Muscle layer of duodenum (tissue), 2 donors: ENCODE results near the gene DUSP22.
"Not testable (repeated sequence)": the region's sequence is repeated elsewhere in the genome, so short reads cannot be mapped to it uniquely, and the experiment has no call there.

ENCODE experiments used
- H3K27ac ChIP-seq: one replicate; pipeline ENCODE4 v1.7.0; 2013; ENCODE audit warnings: mild to moderate bottlenecking, low read length
- H3K27me3 ChIP-seq: one replicate; pipeline ENCODE4 v1.7.0; 2013; ENCODE audit warnings: low read depth, mild to moderate bottlenecking, control low read depth, low read length
- H3K36me3 ChIP-seq, 2 donors: one replicate each; pipeline ENCODE4 v1.7.0; 2013; ENCODE audit warnings: low read length in 2 of 2, control low read depth in 1 of 2, mild to moderate bottlenecking in 1 of 2; ENCODE audit not compliant: insufficient read depth in 2 of 2, control insufficient read depth in 1 of 2
- H3K4me1 ChIP-seq, 2 donors: one replicate each; pipeline ENCODE4 v1.7.0; 2013; ENCODE audit warnings: low read length in 2 of 2, mild to moderate bottlenecking in 2 of 2, control low read depth in 1 of 2, moderate library complexity in 1 of 2; ENCODE audit not compliant: insufficient read depth in 2 of 2, control insufficient read depth in 1 of 2
- H3K4me3 ChIP-seq, 2 donors: one replicate each; pipeline ENCODE4 v1.7.0; 2013; ENCODE audit warnings: low read length in 2 of 2, low read depth in 1 of 2, mild to moderate bottlenecking in 1 of 2
- H3K9me3 ChIP-seq, 2 donors: one replicate each; pipeline ENCODE4 v1.7.0; 2013; ENCODE audit warnings: low read length in 2 of 2, control low read depth in 1 of 2, mild to moderate bottlenecking in 1 of 2; ENCODE audit not compliant: control insufficient read depth in 1 of 2
- donor health status: healthy.

The DUSP22 gene

GRCh38 chr6:366389-367297, 74.4 kb downstream of the DUSP22 start:
- H3K36me3 ChIP-seq: no peaks in the 10 kb centered on the region
- H3K27ac ChIP-seq: no peak overlapping the region
- no peaks in the 10 kb centered on the region for H3K4me1 ChIP-seq
- H3K4me3 ChIP-seq: no peak overlapping the region
- H3K9me3 ChIP-seq: no peaks in the 10 kb centered on the region
- H3K27me3 ChIP-seq: no peaks in the 10 kb centered on the region

- H3K27me3 ChIP-seq: no peaks in the 10 kb centered on the region
- no peak overlapping the region for H3K4me3 ChIP-seq
- no peaks in the 10 kb centered on the region for H3K9me3 ChIP-seq
- no peaks in the 10 kb centered on the region for H3K36me3 ChIP-seq
- no peaks in the 10 kb centered on the region for H3K4me1 ChIP-seq
- no peak overlapping the region for H3K27ac ChIP-seq
Observed at GRCh38 chr6:367298-367794, 75.1 kb downstream of the DUSP22 start.

GRCh38 chr6:367891-368630, 75.8 kb downstream of the DUSP22 start:
- H3K27me3 ChIP-seq: no peaks in the 10 kb centered on the region
- no peaks in the 10 kb centered on the region for H3K4me1 ChIP-seq
- no peaks in the 10 kb centered on the region for H3K36me3 ChIP-seq
- no peak overlapping the region for H3K27ac ChIP-seq
- no peak overlapping the region for H3K4me3 ChIP-seq
- H3K9me3 ChIP-seq: no peaks in the 10 kb centered on the region

GRCh38 chr6:369559-370431, 77.5 kb downstream of the DUSP22 start:
- Histone ChIP-seq H3K27ac (no peak overlapping the region), H3K36me3 (no peaks in the 10 kb centered on the region), H3K27me3 (peaks cover under 1% of the 10 kb centered on the region), H3K9me3 (no peaks in the 10 kb centered on the region), H3K4me1 (peaks cover 0 to 4% of the 10 kb centered on the region in 2 donors), H3K4me3 (no peak overlapping the region)

- peaks cover 5% of the 10 kb centered on the region for H3K27me3 ChIP-seq
- H3K4me1 ChIP-seq: peaks cover 0 to 4% of the 10 kb centered on the region in 2 donors
- H3K36me3 ChIP-seq: no peaks in the 10 kb centered on the region
- H3K27ac ChIP-seq: no peak overlapping the region
- H3K4me3 ChIP-seq: no peak overlapping the region
- H3K9me3 ChIP-seq: no peaks in the 10 kb centered on the region
Observed at GRCh38 chr6:370555-370954, 78.3 kb downstream of the DUSP22 start.

GRCh38 chr6:371851-372250, 79.6 kb downstream of the DUSP22 start:
- not testable (repeated sequence) for H3K27ac ChIP-seq, H3K9me3 ChIP-seq, H3K36me3 ChIP-seq, H3K27me3 ChIP-seq, H3K4me1 ChIP-seq, H3K4me3 ChIP-seq

GRCh38 chr6:372336-372911, 80.1 kb downstream of the DUSP22 start:
- no peak overlapping the region for H3K4me3 ChIP-seq
- no peaks in the 10 kb centered on the region for H3K9me3 ChIP-seq
- H3K27me3 ChIP-seq: peaks cover 5% of the 10 kb centered on the region
- H3K27ac ChIP-seq: no peak overlapping the region
- H3K4me1 ChIP-seq: peaks cover 0 to 4% of the 10 kb centered on the region in 2 donors
- H3K36me3 ChIP-seq: no peaks in the 10 kb centered on the region

GRCh38 chr6:373031-373430, 80.7 kb downstream of the DUSP22 start:
- Histone ChIP-seq H3K9me3 (no peaks in the 10 kb centered on the region), H3K4me1 (peaks cover 0 to 4% of the 10 kb centered on the region in 2 donors), H3K27ac (no peak overlapping the region), H3K4me3 (no peak overlapping the region), H3K27me3 (peaks cover 5% of the 10 kb centered on the region), H3K36me3 (no peaks in the 10 kb centered on the region)

GRCh38 chr6:373773-374724, 81.8 kb downstream of the DUSP22 start:
- no peaks in the 10 kb centered on the region for H3K36me3 ChIP-seq
- H3K9me3 ChIP-seq: no peaks in the 10 kb centered on the region
- H3K4me3 ChIP-seq: no peak overlapping the region
- H3K27ac ChIP-seq: no peak overlapping the region
- peaks cover 0 to 4% of the 10 kb centered on the region in 2 donors for H3K4me1 ChIP-seq
- peaks cover 5% of the 10 kb centered on the region for H3K27me3 ChIP-seq

- H3K36me3 ChIP-seq: no peaks in the 10 kb centered on the region
- H3K4me1 ChIP-seq: peaks cover 0 to 4% of the 10 kb centered on the region in 2 donors
- peaks cover 8% of the 10 kb centered on the region for H3K27me3 ChIP-seq
- no peak overlapping the region for H3K27ac ChIP-seq
- H3K4me3 ChIP-seq: no peak overlapping the region
- H3K9me3 ChIP-seq: no peaks in the 10 kb centered on the region
Observed at GRCh38 chr6:374956-375355, 82.7 kb downstream of the DUSP22 start.
